Fibroblast of gingiva (primary cell): ENCODE data around the gene SGCG.

ENCODE experiments used
- DNase-seq: peaks from one replicate; pipeline ENCODE4 v3.0.0-alpha.2; 2011; ENCODE audit warnings: low read depth

Gene SGCG

GRCh38 chr13:23330356-23330755 lies 149.6 kb downstream of the SGCG start:
- no peak for DNase-seq

- no peak for DNase-seq
Observed at GRCh38 chr13:23339225-23339624, 158.4 kb downstream of the SGCG start.

- no peak for DNase-seq
Observed at GRCh38 chr13:23344931-23345595, 164.3 kb downstream of the SGCG start.

- no peak for DNase-seq
Observed at GRCh38 chr13:23347601-23348000, 166.8 kb downstream of the SGCG start.

- DNase-seq = peak; percentile 93
Observed at GRCh38 chr13:23348262-23349127, 167.7 kb downstream of the SGCG start.

GRCh38 chr13:23349161-23349897 lies 168.6 kb downstream of the SGCG start:
- DNase-seq = peak; percentile 93

GRCh38 chr13:23350009-23350408 lies 169.2 kb downstream of the SGCG start:
- DNase-seq = no peak

GRCh38 chr13:23352161-23352560 lies 171.4 kb downstream of the SGCG start:
- DNase-seq = no peak

- DNase-seq = no peak
Observed at GRCh38 chr13:23354520-23354919, 173.7 kb downstream of the SGCG start.

GRCh38 chr13:23356368-23356767 lies 175.6 kb downstream of the SGCG start:
- DNase-seq = no peak

GRCh38 chr13:23357349-23357748 lies 176.6 kb downstream of the SGCG start:
- no peak for DNase-seq

- no peak for DNase-seq
Observed at GRCh38 chr13:23359882-23360281, 179.1 kb downstream of the SGCG start.

GRCh38 chr13:23365652-23366051 lies 184.9 kb downstream of the SGCG start:
- DNase-seq = no peak

GRCh38 chr13:23367907-23368306 lies 187.1 kb downstream of the SGCG start:
- no peak for DNase-seq

- DNase-seq = no peak
Observed at GRCh38 chr13:23372264-23372906, 191.6 kb downstream of the SGCG start.
